ENCODE data around the gene OPTC.

- no peak for TF ChIP-seq POLR2A (IDR thresholded peaks at IDR 0.05; ENCODE audit: low read depth, low read length)
- TF ChIP-seq POLR2AphosphoS5 (IDR thresholded peaks at IDR 0.05; ENCODE audit: low read depth, low read length) = no peak
- no peak for TF ChIP-seq TAF1 (IDR thresholded peaks at IDR 0.05; ENCODE audit: borderline replicate concordance, low read depth, low read length)
These were observed 50.5 kb downstream of the OPTC start for GRCh38 chr1:203544485-203544884.
